Lung (tissue), 12 donors: ENCODE results near the gene CD19. TPM values are rescaled to one million over a fixed set of nuclear protein-coding genes. Genes with fewer than 3 reads are reported as not detected.

ENCODE experiments used
- ATAC-seq: fragments of 200-7000 bp; cut with Tn5 transposase; one replicate; pipeline ENCODE4 v1.9.1; 2020; ENCODE audit warnings: moderate number of reproducible peaks; ENCODE audit not compliant: insufficient read depth, low FRiP score
- DNase-seq, 3 donors: peaks; one replicate each; pipeline ENCODE4 v3.0.0-alpha.2; 2013 to 2017
- H3K27ac ChIP-seq, 2 donors: one replicate each; pipeline ENCODE4 v1.5.1; 2013; ENCODE audit warnings: mild to moderate bottlenecking in 2 of 2, moderate library complexity in 2 of 2, control low read depth in 1 of 2, inconsistent platforms in 1 of 2, low read depth in 1 of 2, low read length in 1 of 2
- H3K27me3 ChIP-seq, 3 donors: one replicate each; pipeline ENCODE4 v1.5.1; 2013; ENCODE audit warnings: low read length in 2 of 3; ENCODE audit not compliant: control insufficient read depth in 3 of 3, insufficient read depth in 3 of 3
- H3K36me3 ChIP-seq, 4 donors: one replicate each; pipeline ENCODE4 v1.5.1; 2013; ENCODE audit warnings: low read length in 4 of 4, mild to moderate bottlenecking in 1 of 4, moderate library complexity in 1 of 4; ENCODE audit not compliant: control insufficient read depth in 4 of 4, insufficient read depth in 4 of 4
- H3K4me1 ChIP-seq, 5 donors: one replicate each; pipeline ENCODE4 v1.5.1; 2013; ENCODE audit warnings: low read length in 5 of 5, mild to moderate bottlenecking in 2 of 5, moderate library complexity in 1 of 5; ENCODE audit not compliant: control insufficient read depth in 5 of 5, insufficient read depth in 5 of 5
- H3K4me3 ChIP-seq: one replicate; pipeline ENCODE4 v1.5.1; 2013; ENCODE audit warnings: mild to moderate bottlenecking, control low read depth, moderate library complexity
- H3K9ac ChIP-seq, 2 donors: one replicate each; pipeline ENCODE4 v1.5.1; 2013; ENCODE audit warnings: low read length in 2 of 2, control low read depth in 1 of 2; ENCODE audit not compliant: insufficient read depth in 1 of 2
- H3K9me3 ChIP-seq, 4 donors: one replicate each; pipeline ENCODE4 v1.5.1; 2013; ENCODE audit warnings: low read length in 3 of 4, mild to moderate bottlenecking in 1 of 4, moderate library complexity in 1 of 4; ENCODE audit not compliant: control insufficient read depth in 4 of 4, insufficient read depth in 3 of 4
- CTCF ChIP-seq: IDR thresholded peaks from 2 replicates; pipeline ENCODE4 v1.5.1; 2012; ENCODE audit warnings: mild to moderate bottlenecking; ENCODE audit errors: control extremely low read depth, extremely low read depth
- WGBS, 2 donors: extraction: QIAGEN DNeasy Blood & Tissue Kit; methylation state at CpG; one replicate each; pipeline ENCODE4 v1.1.7; 2013; 5-methylcytosine and 5-hydroxymethylcytosine counted together
- polyA plus RNA-seq, 2 donors: library from polyadenylated mRNA; stranded (reverse); fragments of 200-250 nt; gene quantifications; one replicate each; pipeline ENCODE4 v1.2.1, GENCODE V29; 2013
- total RNA-seq, 2 donors: library from RNA; depleted of rRNA in 1 of 2; stranded (reverse); fragments of >200 nt in 1 of 2; gene quantifications; one replicate each; pipeline ENCODE4 v1.2.1, GENCODE V29; 2014 to 2021
- donor health status: control.
- donor health status: control.
- donor health status: Bipolar disorder and iron deficiency.
- donor health status: healthy.
- donor health status: DM: yes; HTN: yes; CAD: no.

Gene CD19
- total and polyA plus RNA-seq, 4 donors = 0.33 to 2.8 (median 1.2) TPM

- 57 to 72% methylated on average over 19 of the region's 19 CpGs for WGBS, 2 donors
- ATAC-seq = no peak
- TF ChIP-seq CTCF = no peak
- H3K27me3 ChIP-seq = no peaks in the 10 kb centered on the region
- H3K9me3 ChIP-seq = peaks cover 0 to 5% (median 3%) of the 10 kb centered on the region in 4 donors
- H3K9ac ChIP-seq = no peak overlapping the region
- H3K27ac ChIP-seq = no peak overlapping the region
- peaks cover 5 to 60% (median 26%) of the 10 kb centered on the region in 4 donors for H3K36me3 ChIP-seq
- no peak for DNase-seq
- H3K4me1 ChIP-seq = no peaks in the 10 kb centered on the region
- no peak overlapping the region for H3K4me3 ChIP-seq
These were observed 53.7 kb downstream of the CD19 start for GRCh38 chr16:28985211-28986041.

DNA sequence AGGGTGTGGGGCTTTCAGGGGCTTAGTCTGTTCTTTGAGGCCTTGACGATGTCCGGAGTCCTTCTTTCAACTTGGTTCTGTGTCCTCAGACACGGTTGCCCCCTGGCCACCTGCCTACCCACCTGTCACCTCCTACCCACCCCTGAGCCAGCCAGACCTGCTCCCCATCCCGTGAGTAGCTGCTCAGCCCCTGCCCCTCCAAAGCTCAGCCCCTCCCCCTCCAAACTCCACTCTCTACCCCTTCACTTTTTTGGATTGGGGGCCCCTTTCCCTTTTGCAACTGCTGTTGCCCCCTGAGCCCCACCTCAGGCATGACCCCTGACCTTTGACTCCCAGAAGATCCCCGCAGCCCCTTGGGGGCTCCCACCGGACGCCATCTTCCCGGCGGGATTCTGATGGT, 54.3 kb downstream of the CD19 start:
- H3K27me3 ChIP-seq = no peaks in the 10 kb centered on the region

DNA sequence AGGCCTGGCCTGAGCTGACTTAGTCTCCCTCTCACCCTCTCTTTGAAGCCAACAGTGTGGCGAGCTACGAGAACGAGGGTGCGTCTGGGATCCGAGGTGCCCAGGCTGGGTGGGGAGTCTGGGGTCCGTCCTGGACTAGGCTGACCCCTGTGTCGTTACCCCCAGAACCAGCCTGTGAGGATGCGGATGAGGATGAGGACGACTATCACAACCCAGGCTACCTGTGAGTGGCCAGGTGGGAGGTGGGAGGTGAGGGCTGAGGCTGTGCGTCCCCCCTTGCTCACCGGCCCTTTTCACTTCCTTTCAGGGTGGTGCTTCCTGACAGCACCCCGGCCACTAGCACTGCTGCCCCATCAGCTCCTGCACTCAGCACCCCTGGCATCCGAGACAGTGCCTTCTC, 54.7 kb downstream of the CD19 start:
- WGBS, 2 donors = 89 to 96% methylated on average over 13 of the region's 13 CpGs
- ATAC-seq (no peak), DNase-seq (no peak)
- no peak for TF ChIP-seq CTCF
- no peak overlapping the region for H3K4me3 ChIP-seq
- H3K36me3 ChIP-seq = peaks cover 0 to 56% (median 21%) of the 10 kb centered on the region in 4 donors
- H3K27me3 ChIP-seq = no peaks in the 10 kb centered on the region
- H3K27ac ChIP-seq = no peak overlapping the region
- H3K4me1 ChIP-seq = no peaks in the 10 kb centered on the region
- H3K9me3 ChIP-seq = peaks cover 0 to 5% (median 2%) of the 10 kb centered on the region in 4 donors
- H3K9ac ChIP-seq = no peak overlapping the region

More for the DNA sequence above, 54.3 kb downstream of the CD19 start:
- Histone ChIP-seq H3K36me3 (peaks cover under 1 to 57% (median 23%) of the 10 kb centered on the region in 4 donors), H3K4me3 (no peak overlapping the region), H3K27ac (no peak overlapping the region), H3K9ac (no peak overlapping the region), H3K4me1 (no peaks in the 10 kb centered on the region), H3K9me3 (peaks cover 0 to 5% (median 3%) of the 10 kb centered on the region in 4 donors)
- DNase-seq (no peak), ATAC-seq (no peak)
- no peak for TF ChIP-seq CTCF
- WGBS, 2 donors = 89 to 94% methylated on average over 9 of the region's 9 CpGs
